GM21381 (cell line): ENCODE results near the gene CYP4B1.
"Not testable (repeated sequence)": the region's sequence is repeated elsewhere in the genome, so short reads cannot be mapped to it uniquely, and the experiment has no call there.

ENCODE experiments used
- ATAC-seq: cut with Tn5 transposase; IDR thresholded peaks from one replicate; pipeline ENCODE4 v1.9.1; 2021; ENCODE audit warnings: mild to moderate bottlenecking, moderate library complexity; ENCODE audit not compliant: unreplicated experiment

CYP4B1 gene

DNA sequence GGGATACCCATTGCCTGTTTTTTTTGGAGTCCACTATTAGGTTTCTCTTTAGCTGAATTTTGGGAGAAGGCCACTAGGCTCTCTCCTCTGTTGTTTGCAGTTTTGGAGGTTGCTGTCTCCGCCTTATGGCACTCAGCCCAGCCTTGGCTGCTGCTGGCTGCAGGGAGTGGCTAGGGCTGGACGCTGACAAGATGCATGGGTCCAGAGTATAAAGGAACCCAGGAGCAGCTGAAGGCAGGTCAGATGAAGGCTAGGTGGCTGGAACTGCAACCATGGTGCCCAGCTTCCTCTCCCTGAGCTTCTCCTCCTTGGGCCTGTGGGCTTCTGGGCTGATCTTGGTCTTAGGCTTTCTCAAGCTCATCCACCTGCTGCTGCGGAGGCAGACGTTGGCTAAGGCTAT is at the start of gene CYP4B1:
Gene CYP4B1 (plus strand): TSS at position 237 of the 400 bp plus-strand sequence. CDS start 36 bp downstream, at position 273.
- ATAC-seq: no peak

- no peak for ATAC-seq
Observed at GRCh38 chr1:46749404-46749803, 49.4 kb upstream of the CYP4B1 start.

DNA sequence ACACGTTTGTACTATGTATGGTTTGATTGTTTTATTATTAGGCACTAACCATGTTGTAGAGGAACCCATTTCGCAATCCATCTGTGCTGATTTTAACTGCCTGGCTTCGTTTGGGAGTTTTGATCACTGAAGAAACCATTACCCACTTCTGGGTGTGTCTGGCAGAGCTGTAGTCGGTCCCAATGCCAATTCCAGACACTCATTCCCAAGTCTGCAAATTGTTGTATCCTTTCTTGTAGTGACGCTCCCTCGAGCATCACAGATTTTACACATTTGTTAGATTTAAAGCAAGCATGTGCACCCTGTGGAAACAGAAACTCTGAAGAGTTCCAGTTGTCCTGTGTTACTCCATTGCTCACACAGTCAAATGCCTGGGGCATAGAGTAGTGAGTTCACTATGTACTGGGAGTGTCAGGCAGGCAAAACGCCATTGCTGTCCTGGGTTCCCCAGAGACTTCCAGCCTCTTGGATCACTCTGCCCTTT is 48.9 kb upstream of the CYP4B1 start:
- no peak for ATAC-seq

- ATAC-seq: no peak
Observed at GRCh38 chr1:46753985-46754384, 44.9 kb upstream of the CYP4B1 start.

DNA sequence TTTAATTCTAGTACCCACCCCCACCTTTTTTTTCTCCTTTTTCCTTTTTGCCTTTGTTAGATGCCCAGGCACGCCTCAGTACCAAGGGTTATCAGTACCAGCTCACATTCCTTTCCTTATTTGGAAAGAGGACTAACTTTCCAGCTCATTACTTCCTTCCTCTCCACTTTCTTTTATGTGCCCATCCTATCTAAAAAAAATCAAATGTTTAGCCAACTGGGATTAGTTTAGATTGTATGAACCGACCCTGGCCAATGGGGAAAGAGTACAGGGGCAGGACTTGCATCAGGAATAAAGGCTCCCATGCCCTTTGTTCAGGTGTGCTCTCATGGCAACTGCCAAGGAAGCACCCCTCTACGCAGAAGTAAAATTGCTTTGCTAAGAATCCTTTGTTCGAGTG is 44.1 kb upstream of the CYP4B1 start:
- ATAC-seq: not testable (repeated sequence)

DNA sequence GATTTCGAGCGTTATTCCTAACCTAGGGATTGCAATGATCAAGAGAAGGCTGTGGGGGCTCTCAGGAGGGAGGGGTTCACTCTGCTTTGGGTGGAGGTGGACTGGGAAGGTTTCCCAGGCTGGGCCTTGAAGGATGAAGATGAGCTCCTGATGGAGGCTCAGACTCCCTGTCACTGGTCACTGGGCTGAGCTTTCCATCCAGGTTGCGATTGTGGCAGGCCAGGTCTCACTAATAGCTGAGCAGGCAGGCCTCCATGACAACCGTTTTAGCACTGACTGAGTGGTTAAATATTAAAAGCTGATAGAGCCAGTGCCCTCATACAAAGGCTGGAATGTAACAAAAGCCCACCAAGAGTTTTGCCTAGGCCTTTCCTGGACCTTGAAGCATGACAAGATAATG is 43.7 kb upstream of the CYP4B1 start:
- no peak for ATAC-seq

GRCh38 chr1:46757247-46757955 is 41.4 kb upstream of the CYP4B1 start:
- ATAC-seq: no peak

GRCh38 chr1:46757956-46758528 is 40.8 kb upstream of the CYP4B1 start:
- no peak for ATAC-seq

- ATAC-seq: no peak
Observed at GRCh38 chr1:46760558-46761166, 38.2 kb upstream of the CYP4B1 start.

GRCh38 chr1:46761740-46762139 is 37.1 kb upstream of the CYP4B1 start:
- ATAC-seq: no peak

- ATAC-seq: no peak
Observed at GRCh38 chr1:46764402-46764801, 34.4 kb upstream of the CYP4B1 start.

DNA sequence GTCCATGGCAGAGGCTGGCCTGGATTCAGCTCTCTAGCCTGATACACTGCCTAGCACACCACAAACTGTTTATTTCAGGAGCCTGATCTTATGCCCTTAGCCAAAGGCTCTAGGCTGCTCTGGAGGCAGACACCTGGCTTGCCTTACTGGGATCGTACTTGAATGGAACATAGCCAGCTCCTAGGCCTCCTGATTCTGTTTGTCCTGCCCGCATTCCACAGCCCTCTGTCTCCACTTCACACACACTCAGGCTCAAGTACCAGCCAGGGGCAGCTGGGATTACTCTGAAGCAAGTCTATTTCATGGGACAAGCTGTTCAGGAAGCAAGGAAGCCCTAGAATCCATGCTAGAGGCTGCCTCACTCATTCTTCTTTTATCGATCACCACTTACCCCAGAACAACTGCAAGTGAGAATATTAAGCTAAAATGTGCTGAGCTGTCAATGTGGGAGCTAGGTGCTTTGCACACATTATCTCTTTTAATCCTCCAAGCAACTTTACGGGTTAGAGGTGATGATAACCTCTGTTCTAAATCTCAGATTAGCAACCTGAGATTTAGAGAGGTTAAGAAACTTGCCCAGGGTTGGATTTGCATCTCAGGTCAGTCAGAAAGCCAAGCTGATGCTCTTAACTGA is 31.1 kb upstream of the CYP4B1 start:
- no peak for ATAC-seq

DNA sequence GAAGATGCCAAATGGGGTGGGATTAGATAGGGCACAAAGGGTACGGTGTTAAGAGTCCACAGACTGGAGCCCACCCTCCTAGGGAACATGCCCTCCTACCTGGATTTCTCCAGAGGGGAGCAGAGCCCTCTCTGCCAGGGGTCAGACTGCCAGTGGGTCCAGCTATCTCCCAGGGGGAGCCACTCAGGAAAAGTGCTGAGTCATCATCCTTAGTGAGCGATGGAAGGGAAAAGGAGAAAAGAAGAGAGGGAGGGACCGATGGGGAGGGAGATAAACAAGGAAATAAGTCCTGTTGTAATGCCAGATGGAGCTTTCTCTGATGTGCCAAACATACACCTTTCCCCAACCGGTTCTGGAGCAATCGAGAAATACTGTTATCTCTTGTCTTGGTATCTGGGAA is 30.4 kb upstream of the CYP4B1 start:
- ATAC-seq: no peak

GRCh38 chr1:46769028-46769740 is 29.7 kb upstream of the CYP4B1 start:
- no peak for ATAC-seq

DNA sequence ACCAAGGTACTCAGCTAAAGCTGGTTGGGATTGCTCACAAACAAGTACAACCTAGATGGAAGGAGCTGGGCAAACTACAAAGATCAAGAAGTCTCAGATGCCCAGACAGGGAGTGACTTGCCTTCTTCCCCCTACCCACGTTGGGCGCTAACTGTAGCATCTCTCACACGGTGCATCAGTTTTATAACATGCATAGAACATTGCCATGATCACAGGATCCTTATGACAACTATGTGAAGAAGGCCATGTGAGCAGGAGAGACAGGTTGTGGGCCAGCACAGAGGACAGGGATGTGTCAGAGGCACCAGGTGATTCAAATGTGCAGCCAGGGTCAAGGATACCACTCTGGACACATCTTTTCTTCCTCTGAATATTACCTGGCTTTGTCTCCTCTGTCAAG is 28.3 kb upstream of the CYP4B1 start:
- no peak for ATAC-seq

DNA sequence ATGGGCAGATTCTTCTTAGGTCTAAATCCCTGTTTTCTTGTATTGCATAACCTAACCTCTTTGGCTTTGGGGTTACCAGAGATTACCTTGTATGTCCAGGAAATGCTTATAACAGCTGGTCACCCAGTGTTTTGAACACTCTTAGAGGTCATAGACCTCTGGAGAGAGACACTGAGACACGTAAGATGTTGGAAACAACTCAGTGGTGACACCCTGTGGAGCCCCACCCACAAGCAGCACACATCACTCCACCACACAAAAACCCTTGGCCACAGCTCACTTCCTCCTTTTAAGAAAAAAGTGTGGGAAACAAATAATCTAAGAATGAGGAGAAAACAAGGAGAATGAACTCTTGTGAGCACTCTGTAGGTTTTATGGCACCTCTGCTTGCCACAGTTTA is 26.3 kb upstream of the CYP4B1 start:
- no peak for ATAC-seq

- ATAC-seq: no peak
Observed at GRCh38 chr1:46774297-46774696, 24.5 kb upstream of the CYP4B1 start.

DNA sequence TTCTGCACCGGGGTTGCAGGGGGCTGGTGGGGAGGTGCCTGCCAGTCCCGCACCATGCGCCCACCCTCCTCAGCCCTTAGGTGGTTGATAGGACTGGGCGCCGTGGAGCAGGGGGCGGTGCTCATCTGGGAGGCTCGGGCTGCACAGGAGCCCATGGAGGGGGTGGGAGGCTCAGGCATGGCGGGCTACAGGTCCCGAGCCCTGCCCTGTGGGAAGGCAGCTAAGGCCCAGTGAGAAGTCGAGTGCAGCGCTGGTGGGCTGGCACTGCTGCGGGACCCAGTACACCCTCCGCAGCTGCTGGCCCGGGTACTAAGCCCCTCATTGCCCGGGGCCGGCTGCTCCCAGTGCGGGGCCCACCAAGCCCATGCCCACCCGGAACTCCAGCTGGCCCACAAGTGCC is 20.4 kb upstream of the CYP4B1 start:
- not testable (repeated sequence) for ATAC-seq

DNA sequence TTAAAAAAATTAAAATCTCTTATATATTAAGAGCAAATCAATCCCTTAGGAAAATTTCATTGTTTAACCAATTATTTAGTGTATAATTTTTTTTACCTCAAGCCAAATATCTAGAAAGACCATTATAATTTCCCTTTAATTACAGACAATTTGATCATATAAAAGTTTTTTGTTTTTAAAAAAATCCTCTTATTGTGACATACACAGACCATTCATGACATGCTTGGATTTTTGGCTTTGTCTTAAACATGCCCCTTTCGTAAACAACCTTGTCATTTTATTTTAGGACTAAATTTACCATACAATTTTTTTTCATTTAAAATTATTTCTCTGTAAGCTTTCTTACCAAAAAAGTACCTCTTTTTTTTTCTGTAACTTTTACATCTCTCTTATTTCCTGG is 14.2 kb upstream of the CYP4B1 start:
- no peak for ATAC-seq

DNA sequence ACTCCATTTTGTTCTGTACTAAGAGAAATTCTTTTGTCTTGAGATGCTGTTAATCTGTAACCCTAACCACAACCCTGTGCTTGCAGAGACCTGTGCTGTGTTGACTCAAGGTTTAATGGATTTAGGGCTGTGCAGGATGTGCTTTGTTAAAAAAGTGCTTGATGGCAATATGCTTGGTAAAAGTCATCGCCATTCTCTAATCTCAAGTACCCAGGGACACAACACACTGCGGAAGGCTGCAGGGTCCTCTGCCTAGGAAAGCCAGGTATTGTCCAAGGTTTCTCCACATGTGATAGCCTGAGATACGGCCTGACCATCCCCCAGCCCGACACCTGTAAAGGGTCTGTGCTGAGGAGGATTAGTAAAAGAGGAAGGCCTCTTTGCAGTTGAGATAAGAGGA is 10.2 kb upstream of the CYP4B1 start:
- not testable (repeated sequence) for ATAC-seq

GRCh38 chr1:46790446-46791101 is 8.3 kb upstream of the CYP4B1 start:
- no peak for ATAC-seq
